IMR-90 (cell line): Measurements from ENCODE around the gene PIGA. TPM values are rescaled to one million over a fixed set of nuclear protein-coding genes. Genes with fewer than 3 reads are reported as not detected.

Source experiments
- ATAC-seq: fragments of 200-7000 bp; cut with Tn5 transposase; 2 replicates; pipeline ENCODE4 v1.9.1; 2020; ENCODE audit warnings: low read depth, mild to moderate bottlenecking, moderate library complexity
- BruUV-seq: library from RNA; stranded (reverse); fragments of 400-500 nt; replicated peaks from 2 replicates; lab custom pipeline; 2021; lab: Mats Ljungman, UMichigan
- CTCF ChIA-PET: fragments of 300-600 bp; formaldehyde crosslinking; extraction: SDS; loops from one replicate; lab custom pipeline; 2021; ENCODE audit warnings: antibody characterized with exemption; lab: Yijun Ruan, JAX
- POLR2A ChIA-PET: fragments of 300-600 bp; sonication (Branson Sonifier 250); formaldehyde crosslinking; loops from one replicate; lab custom pipeline; 2022; ENCODE audit warnings: antibody characterized with exemption; ENCODE audit not compliant: unreplicated experiment; lab: Charles Lee
- DNase-seq: peaks from one replicate; pipeline ENCODE4 v3.0.0; 2013
- H2AFZ ChIP-seq: replicated peaks from 2 replicates; pipeline ENCODE3; 2013; ENCODE audit warnings: low read length, mild to moderate bottlenecking; ENCODE audit not compliant: poor library complexity
- H2AK5ac ChIP-seq: 2 replicates; pipeline ENCODE4 v1.6.1; 2013; ENCODE audit warnings: low read depth, low read length, inconsistent platforms
- H2AK9ac ChIP-seq: replicated peaks from 2 replicates; pipeline ENCODE3; 2013; ENCODE audit warnings: mild to moderate bottlenecking, low read depth, low read length, moderate library complexity; ENCODE audit not compliant: poor library complexity
- H2BK120ac ChIP-seq: 2 replicates; pipeline ENCODE4 v1.6.1; 2013; ENCODE audit warnings: low read depth, low read length, inconsistent platforms
- H2BK15ac ChIP-seq: 3 replicates; pipeline ENCODE4 v1.6.1; 2013; ENCODE audit warnings: low read depth, low read length, inconsistent platforms
- H2BK20ac ChIP-seq: 2 replicates; pipeline ENCODE4 v1.6.1; 2013; ENCODE audit warnings: low read depth, mild to moderate bottlenecking, inconsistent platforms, low read length, moderate library complexity
- H2BK5ac ChIP-seq: 2 replicates; pipeline ENCODE4 v1.6.1; 2013; ENCODE audit warnings: mild to moderate bottlenecking, low read depth, low read length, inconsistent platforms; ENCODE audit not compliant: poor library complexity, severe bottlenecking
- H3K14ac ChIP-seq: replicated peaks from 2 replicates; pipeline ENCODE4 v1.6.1; 2013; ENCODE audit warnings: low read depth, low read length, inconsistent platforms
- H3K18ac ChIP-seq: 2 replicates; pipeline ENCODE4 v1.6.1; 2013; ENCODE audit warnings: low read depth, low read length, control low read depth
- H3K23ac ChIP-seq: 2 replicates; pipeline ENCODE4 v1.6.1; 2013; ENCODE audit warnings: low read depth, low read length, inconsistent platforms
- H3K27ac ChIP-seq: 2 replicates; pipeline ENCODE4 v1.5.1; 2013; ENCODE audit warnings: mild to moderate bottlenecking, control low read depth, low read length; ENCODE audit not compliant: insufficient read depth
- H3K27me3 ChIP-seq: 2 replicates; pipeline ENCODE4 v1.6.1; 2013; ENCODE audit warnings: low read length; ENCODE audit not compliant: control insufficient read depth, insufficient read depth
- H3K36me3 ChIP-seq: 2 replicates; pipeline ENCODE4 v1.6.1; 2013; ENCODE audit warnings: low read length, mixed read lengths; ENCODE audit not compliant: control insufficient read depth, insufficient read depth
- H3K4ac ChIP-seq: 2 replicates; pipeline ENCODE4 v1.6.1; 2013; ENCODE audit warnings: low read depth, low read length, inconsistent platforms
- H3K4me1 ChIP-seq: 2 replicates; pipeline ENCODE4 v1.6.1; 2013; ENCODE audit warnings: low read length, mixed read lengths; ENCODE audit not compliant: control insufficient read depth, insufficient read depth
- H3K4me2 ChIP-seq: 2 replicates; pipeline ENCODE4 v1.6.1; 2013; ENCODE audit warnings: low read depth, mild to moderate bottlenecking, control low read depth, low read length, moderate library complexity
- H3K4me3 ChIP-seq: 2 replicates; pipeline ENCODE4 v1.5.1; 2013; ENCODE audit warnings: low read depth, mild to moderate bottlenecking, control low read depth, low read length, moderate library complexity; ENCODE audit not compliant: insufficient read depth
- H3K56ac ChIP-seq: 2 replicates; pipeline ENCODE4 v1.6.1; 2013; ENCODE audit warnings: low read length, inconsistent platforms; ENCODE audit not compliant: insufficient read depth; ENCODE audit errors: extremely low read depth
- H3K79me1 ChIP-seq, 2 experiments: 2 replicates each; pipeline ENCODE4 v1.6.1; 2013; ENCODE audit warnings: low read length in 2 of 2, inconsistent platforms in 1 of 2, low read depth in 1 of 2
- H3K9ac ChIP-seq: 2 replicates; pipeline ENCODE4 v1.6.1; 2013; ENCODE audit warnings: low read depth, low read length, control low read depth
- H3K9me1 ChIP-seq: 2 replicates; pipeline ENCODE4 v1.6.1; 2013; ENCODE audit warnings: low read length, inconsistent platforms; ENCODE audit not compliant: insufficient read depth
- H3K9me3 ChIP-seq: 2 replicates; pipeline ENCODE4 v1.6.1; 2013; ENCODE audit warnings: low read length; ENCODE audit not compliant: control insufficient read depth, insufficient read depth
- H4K20me1 ChIP-seq: 2 replicates; pipeline ENCODE4 v1.6.1; 2013; ENCODE audit warnings: low read length, inconsistent platforms; ENCODE audit not compliant: insufficient read depth
- H4K5ac ChIP-seq: 2 replicates; pipeline ENCODE4 v1.6.1; 2013; ENCODE audit warnings: mild to moderate bottlenecking, low read depth, low read length, control low read depth
- H4K8ac ChIP-seq, 2 experiments: 2 replicates each; pipeline ENCODE4 v1.6.1; 2013; ENCODE audit warnings: low read depth in 2 of 2, low read length in 2 of 2, control low read depth in 1 of 2, inconsistent platforms in 1 of 2
- H4K91ac ChIP-seq: 2 replicates; pipeline ENCODE4 v1.6.1; 2013; ENCODE audit warnings: low read depth, low read length, inconsistent platforms; ENCODE audit not compliant: insufficient read depth
- BHLHE40 ChIP-seq: fragments of 150-350 bp; IDR thresholded peaks from 2 replicates; pipeline ENCODE4 v1.6.1; 2016; ENCODE audit warnings: mild to moderate bottlenecking, low read depth, low read length
- CEBPB ChIP-seq: IDR thresholded peaks from 2 replicates; pipeline ENCODE4 v1.6.1; 2012; ENCODE audit warnings: low read depth, low read length, improper control_type of control experiment
- CHD1 ChIP-seq: IDR thresholded peaks from 2 replicates; pipeline ENCODE4 v1.6.1; 2012; ENCODE audit warnings: low read depth, low read length, improper control_type of control experiment
- ELK1 ChIP-seq: fragments of 150-350 bp; IDR thresholded peaks from 2 replicates; pipeline ENCODE4 v1.6.1; 2016; ENCODE audit warnings: low read depth, mild to moderate bottlenecking, low read length, moderate library complexity, borderline replicate concordance
- FOS ChIP-seq: fragments of 150-350 bp; IDR thresholded peaks from 2 replicates; pipeline ENCODE4 v1.6.1; 2016; ENCODE audit warnings: low read depth, low read length
- MAFK ChIP-seq: IDR thresholded peaks from 2 replicates; pipeline ENCODE4 v1.6.1; 2012; ENCODE audit warnings: low read depth, low read length, improper control_type of control experiment
- MAZ ChIP-seq: IDR thresholded peaks from 2 replicates; pipeline ENCODE4 v1.6.1; 2012; ENCODE audit warnings: low read depth, mild to moderate bottlenecking, low read length, improper control_type of control experiment, moderate library complexity, borderline replicate concordance
- MXI1 ChIP-seq: IDR thresholded peaks from 2 replicates; pipeline ENCODE4 v1.6.1; 2012; ENCODE audit warnings: low read depth, mild to moderate bottlenecking, low read length, moderate library complexity, borderline replicate concordance
- NFE2L2 ChIP-seq: fragments of 150-350 bp; IDR thresholded peaks from 2 replicates; pipeline ENCODE4 v1.6.1; 2016; ENCODE audit warnings: low read depth, mild to moderate bottlenecking, low read length
- POLR2A ChIP-seq: IDR thresholded peaks from 2 replicates; pipeline ENCODE4 v1.6.1; 2012; ENCODE audit warnings: mild to moderate bottlenecking, low read depth, low read length
- RAD21 ChIP-seq: IDR thresholded peaks from 2 replicates; pipeline ENCODE4 v1.6.1; 2012; ENCODE audit warnings: low read length, improper control_type of control experiment
- RCOR1 ChIP-seq: IDR thresholded peaks from 2 replicates; pipeline ENCODE4 v1.6.1; 2012; ENCODE audit warnings: mild to moderate bottlenecking, low read length, improper control_type of control experiment; ENCODE audit not compliant: insufficient replicate concordance
- RFX5 ChIP-seq: IDR thresholded peaks from 2 replicates; pipeline ENCODE4 v1.8.0; 2012; ENCODE audit warnings: low read depth, mild to moderate bottlenecking, low read length, moderate library complexity
- SMC3 ChIP-seq: fragments of 150-350 bp; IDR thresholded peaks from 2 replicates; pipeline ENCODE4 v1.6.1; 2016; ENCODE audit warnings: low read depth, mild to moderate bottlenecking, antibody characterized with exemption, low read length, moderate library complexity
- USF2 ChIP-seq: fragments of 150-350 bp; IDR thresholded peaks from 2 replicates; pipeline ENCODE4 v1.6.1; 2017; ENCODE audit warnings: mild to moderate bottlenecking, antibody characterized with exemption, low read length, low read depth
- WGBS, 2 experiments: methylation state at CpG; one replicate each; pipeline versions ENCODE4 v1.1.5 to v1.1.7; 2013; ENCODE audit warnings: missing lambda C conversion rate in 2 of 2; ENCODE audit not compliant: insufficient read length in 1 of 2; ENCODE audit errors: extremely low coverage in 2 of 2; 5-methylcytosine and 5-hydroxymethylcytosine counted together
- dilution Hi-C: fragments of 300-500 bp; cut with HindIII; formaldehyde crosslinking; loops from one replicate; pipeline ENCODE4 v1.14.3; 2018; ENCODE audit warnings: low sequenced_read_pairs; ENCODE audit not compliant: unreplicated experiment
- in situ Hi-C: fragments of 300-500 bp; cut with MboI; formaldehyde crosslinking; loops from 3 replicates; pipeline ENCODE4 v1.14.3; 2019; ENCODE audit warnings: low sequenced_read_pairs, inconsistent platforms, mixed read lengths
- intact Hi-C: fragments of 100-400 bp; cut with micrococcal nuclease; formaldehyde crosslinking; loops from 2 replicates; pipeline ENCODE4 v1.10.0; 2022
- polyA plus RNA-seq, 3 experiments: library from polyadenylated mRNA; depleted of rRNA; stranded (reverse); fragments of >200 nt; gene quantifications; 2 replicates each; pipeline ENCODE4 v1.2.3, GENCODE V29; 2012; ENCODE audit warnings: low replicate concordance in 1 of 3
- total RNA-seq: library from RNA; depleted of rRNA; stranded (reverse); fragments of >200 nt; gene quantifications from 2 replicates; pipeline ENCODE4 v1.2.3, GENCODE V29; 2012

The PIGA gene
- total and polyA plus RNA-seq, 2 of the 4 experiments (the other 2 are of a cell fraction) = 3.4 to 9.1 TPM

GRCh38 chrX:15359701-15360100, 24.4 kb upstream of the PIGA start (continued):
- TF ChIP-seq CEBPB (no peak), NFE2L2 (no peak), CHD1 (no peak), RFX5 (no peak)

GRCh38 chrX:15358533-15358932, 23.2 kb upstream of the PIGA start:
- in situ Hi-C loops = no loop called here
- no TSS peak for BruUV-seq
- TF ChIP-seq RFX5 = no peak
- no peak for TF ChIP-seq BHLHE40
- no peak for TF ChIP-seq CEBPB
- TF ChIP-seq MAFK = no peak
- TF ChIP-seq SMC3 = no peak
- no peak for TF ChIP-seq POLR2A
- TF ChIP-seq MAZ = no peak
- TF ChIP-seq MXI1 = no peak
- TF ChIP-seq USF2 = no peak
- no peak for TF ChIP-seq RAD21
- no peak for TF ChIP-seq CHD1
- TF ChIP-seq ELK1 = no peak
- TF ChIP-seq FOS = no peak
- TF ChIP-seq RCOR1 = no peak

More at GRCh38 chrX:15358533-15358932, 23.2 kb upstream of the PIGA start:
- Histone ChIP-seq H3K9me3 (peaks cover 2% of the 10 kb centered on the region; the same call in 1 of the 2 replicates), H2BK120ac (no peak overlapping the region), H3K9ac (no peak overlapping the region), H2BK20ac (no peak overlapping the region), H4K5ac (no peak overlapping the region), H3K23ac (no peak overlapping the region), H3K27ac (no peak overlapping the region), H4K91ac (no peak overlapping the region), H3K36me3 (no peaks in the 10 kb centered on the region), H3K4ac (no peak overlapping the region), H4K8ac (no peak overlapping the region), H3K4me2 (no peak overlapping the region), H3K4me1 (peaks cover 2% of the 10 kb centered on the region; the same call in 1 of the 2 replicates), H4K20me1 (no peaks in the 10 kb centered on the region), H2AK5ac (no peak overlapping the region), H2AK9ac (no peak overlapping the region), H3K14ac (no peak overlapping the region), H3K4me3 (no peak overlapping the region), H2BK15ac (no peak overlapping the region), H3K9me1 (no peaks in the 10 kb centered on the region), H3K27me3 (peaks cover 6% of the 10 kb centered on the region; the same call in 1 of the 2 replicates), H2AFZ (no peak overlapping the region), H2BK5ac (no peak overlapping the region), H3K79me1 (no peaks in the 10 kb centered on the region), H3K18ac (no peak overlapping the region), H3K56ac (no peak overlapping the region)
- ChIA-PET CTCF (interaction anchor here (1.8 kb wide), 1 partner anchor 9 kb away, joined by 6 read pairs; no protein-coding TSS in a partner anchor), POLR2A (no interaction called here)
- no CpG with 5 or more reads among the region's 2 CpGs for WGBS, 2 experiments
- intact Hi-C loops = no loop called here
- dilution Hi-C loops = no loop called here
- ATAC-seq (no peak), DNase-seq (no peak)
